VCaP (cell line): Measurements from ENCODE around the gene PTX4.

Experiments used
- H3K27ac ChIP-seq: fragments of 450-650 bp; 2 replicates; pipeline ENCODE4 v1.5.1; 2017
- TF ChIP-seq, protein P1 (sequence below): fragments of 450-650 bp; conservative IDR thresholded peaks from 2 replicates; pipeline ENCODE4 v1.5.1; 2017; ENCODE audit warnings: mild to moderate bottlenecking, moderate library complexity

Gene PTX4

DNA sequence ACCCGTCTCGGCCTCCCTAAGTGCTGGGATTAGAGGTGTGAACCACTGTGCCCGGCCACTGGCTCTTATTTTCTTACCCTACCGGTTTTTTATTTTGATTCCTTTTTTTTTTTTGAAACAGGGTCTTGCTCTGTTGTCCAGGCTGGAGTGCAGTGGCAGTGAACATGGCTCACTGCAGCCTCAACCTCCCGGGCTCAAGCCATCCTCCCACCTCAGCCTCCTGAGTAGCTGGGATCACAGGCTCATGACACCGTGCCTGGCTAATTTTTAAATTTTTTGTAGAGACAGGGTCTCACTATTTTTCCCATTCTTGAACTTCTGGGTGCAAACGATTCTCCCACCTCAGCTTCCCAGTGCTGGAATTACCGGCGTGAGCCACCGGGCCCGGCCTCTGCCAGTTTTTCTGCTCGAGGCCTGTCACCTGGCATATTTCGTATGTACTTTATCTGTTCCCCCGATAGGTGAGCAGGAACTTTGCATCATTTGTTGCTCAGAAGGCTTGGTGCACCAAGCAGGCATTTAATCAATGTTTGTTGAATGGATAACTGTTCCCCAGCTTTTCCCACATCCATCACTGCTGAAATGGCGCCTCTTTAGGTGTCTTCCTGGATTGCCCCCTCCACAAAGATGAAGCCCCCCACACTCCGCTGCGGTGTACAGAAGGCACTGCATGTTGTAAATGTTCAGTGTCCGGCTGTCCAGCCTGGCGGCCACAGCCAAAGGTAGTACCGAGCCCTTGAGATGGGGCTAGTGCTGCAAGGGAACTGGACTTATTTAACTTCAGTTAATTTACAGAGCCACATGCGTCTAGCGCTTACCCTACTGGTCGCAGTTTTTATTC, 3.6 kb upstream of the PTX4 start:
- peak overlapping the region; percentile 84 for H3K27ac ChIP-seq
- TF ChIP-seq, protein P1, sequence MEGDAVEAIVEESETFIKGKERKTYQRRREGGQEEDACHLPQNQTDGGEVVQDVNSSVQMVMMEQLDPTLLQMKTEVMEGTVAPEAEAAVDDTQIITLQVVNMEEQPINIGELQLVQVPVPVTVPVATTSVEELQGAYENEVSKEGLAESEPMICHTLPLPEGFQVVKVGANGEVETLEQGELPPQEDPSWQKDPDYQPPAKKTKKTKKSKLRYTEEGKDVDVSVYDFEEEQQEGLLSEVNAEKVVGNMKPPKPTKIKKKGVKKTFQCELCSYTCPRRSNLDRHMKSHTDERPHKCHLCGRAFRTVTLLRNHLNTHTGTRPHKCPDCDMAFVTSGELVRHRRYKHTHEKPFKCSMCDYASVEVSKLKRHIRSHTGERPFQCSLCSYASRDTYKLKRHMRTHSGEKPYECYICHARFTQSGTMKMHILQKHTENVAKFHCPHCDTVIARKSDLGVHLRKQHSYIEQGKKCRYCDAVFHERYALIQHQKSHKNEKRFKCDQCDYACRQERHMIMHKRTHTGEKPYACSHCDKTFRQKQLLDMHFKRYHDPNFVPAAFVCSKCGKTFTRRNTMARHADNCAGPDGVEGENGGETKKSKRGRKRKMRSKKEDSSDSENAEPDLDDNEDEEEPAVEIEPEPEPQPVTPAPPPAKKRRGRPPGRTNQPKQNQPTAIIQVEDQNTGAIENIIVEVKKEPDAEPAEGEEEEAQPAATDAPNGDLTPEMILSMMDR = no peak

- TF ChIP-seq, protein P1 = no peak
- H3K27ac ChIP-seq = no peak overlapping the region
These were observed 2.6 kb upstream of the PTX4 start for GRCh38 chr16:1491327-1491726.

- TF ChIP-seq, protein P1 = no peak
- no peak overlapping the region for H3K27ac ChIP-seq
These were observed 333 bp upstream of the PTX4 start for GRCh38 chr16:1489077-1489476.

DNA sequence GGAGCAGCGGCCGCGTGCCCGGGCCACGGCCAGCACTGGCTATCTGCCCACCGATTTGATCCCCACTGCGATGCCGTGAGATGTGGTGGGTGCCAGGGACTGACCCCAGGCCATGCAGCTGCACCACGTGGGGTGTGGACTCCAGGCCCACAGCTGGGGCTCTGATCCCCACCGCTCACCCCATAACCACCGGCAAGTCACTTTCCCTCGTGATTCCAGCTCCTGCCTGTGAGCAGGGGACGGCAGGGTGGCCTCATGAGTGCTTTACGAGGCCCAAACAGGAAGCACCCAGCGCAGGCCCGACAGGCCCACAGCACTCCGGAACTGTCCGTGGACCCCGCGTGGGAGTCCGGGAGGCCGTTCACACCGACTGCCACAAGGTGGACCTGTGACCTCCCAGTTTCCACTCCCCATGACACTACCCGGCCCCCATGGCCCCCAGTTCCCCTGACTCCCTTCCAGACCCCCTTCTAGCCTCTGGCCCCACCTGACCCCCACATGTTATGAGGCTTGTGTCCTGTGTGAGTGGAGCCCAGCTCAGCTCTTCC, 616 bp downstream of the PTX4 start:
- H3K27ac ChIP-seq = no peak overlapping the region
- TF ChIP-seq, protein P1 = no peak

- H3K27ac ChIP-seq = no peak overlapping the region
- TF ChIP-seq, protein P1 = no peak
These were observed 1.2 kb downstream of the PTX4 start for GRCh38 chr16:1487395-1488053.

- H3K27ac ChIP-seq = no peak overlapping the region
- TF ChIP-seq, protein P1 = no peak
These were observed 2.0 kb downstream of the PTX4 start for GRCh38 chr16:1486551-1487390.
